D721Med (cell line): ENCODE measurements around the gene TNFSF13B.

ENCODE experiments used
- DNase-seq: peaks from one replicate; pipeline ENCODE4 v3.0.0; 2011; ENCODE audit warnings: low spot score; ENCODE audit not compliant: insufficient read length
- FAIRE-seq: peaks from 2 replicates; lab custom pipeline; 2011; peaks lifted over from hg19 to GRCh38; lab: Jason Lieb, UNC
- CTCF ChIP-seq: IDR thresholded peaks from 2 replicates; pipeline ENCODE4 v1.5.1; 2012; ENCODE audit warnings: mild to moderate bottlenecking, control low read depth; ENCODE audit not compliant: insufficient read depth; ENCODE audit errors: missing control alignments

The TNFSF13B gene

GRCh38 chr13:108342369-108343289, 73.1 kb downstream of the TNFSF13B start:
- TF ChIP-seq CTCF: peak; percentile 45
- no peak for DNase-seq
- no peak for FAIRE-seq

DNA sequence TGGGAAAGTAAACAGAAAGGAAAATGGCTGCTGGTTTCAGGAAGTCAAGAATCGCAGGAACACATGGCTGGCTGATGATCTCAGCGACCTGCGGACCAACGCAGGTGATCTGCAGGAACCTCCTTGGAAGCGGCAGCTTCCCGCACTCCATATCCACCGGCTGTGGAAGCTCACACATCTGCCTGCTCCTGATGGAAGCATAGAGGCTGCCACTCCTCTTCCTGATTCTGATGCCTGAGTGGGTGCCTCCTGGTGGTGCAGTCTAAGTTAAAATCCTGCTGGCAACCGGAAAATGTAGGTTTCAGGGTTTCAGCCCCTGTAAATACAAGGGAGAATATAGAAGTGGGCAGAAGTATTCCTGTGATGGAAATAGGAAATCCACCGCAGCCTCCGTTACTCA, 75.5 kb downstream of the TNFSF13B start:
- no peak for TF ChIP-seq CTCF
- FAIRE-seq: no peak
- DNase-seq: no peak

- no peak for TF ChIP-seq CTCF
- DNase-seq (no peak), FAIRE-seq (no peak)
These were observed 76.9 kb downstream of the TNFSF13B start for GRCh38 chr13:108346376-108346775.

DNA sequence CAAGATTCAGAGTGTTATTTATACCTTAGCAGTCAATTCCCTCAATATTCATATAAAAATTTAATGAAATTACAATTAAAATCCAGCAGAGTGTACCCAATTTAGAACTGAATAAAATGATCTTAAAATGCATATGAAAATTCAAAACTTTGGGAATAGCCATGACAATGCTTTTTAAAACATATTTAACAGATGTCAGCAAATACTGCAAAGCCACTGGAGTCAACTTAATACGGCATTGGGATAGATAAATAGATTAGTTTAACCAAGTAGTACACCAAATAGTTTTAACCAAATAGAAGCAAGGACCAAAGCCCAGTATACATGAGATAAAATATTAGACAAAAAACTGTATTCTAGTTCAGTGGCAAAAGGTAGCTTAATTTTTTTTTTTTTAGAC, 79.8 kb downstream of the TNFSF13B start:
- FAIRE-seq: no peak
- DNase-seq: no peak
- TF ChIP-seq CTCF: no peak

DNA sequence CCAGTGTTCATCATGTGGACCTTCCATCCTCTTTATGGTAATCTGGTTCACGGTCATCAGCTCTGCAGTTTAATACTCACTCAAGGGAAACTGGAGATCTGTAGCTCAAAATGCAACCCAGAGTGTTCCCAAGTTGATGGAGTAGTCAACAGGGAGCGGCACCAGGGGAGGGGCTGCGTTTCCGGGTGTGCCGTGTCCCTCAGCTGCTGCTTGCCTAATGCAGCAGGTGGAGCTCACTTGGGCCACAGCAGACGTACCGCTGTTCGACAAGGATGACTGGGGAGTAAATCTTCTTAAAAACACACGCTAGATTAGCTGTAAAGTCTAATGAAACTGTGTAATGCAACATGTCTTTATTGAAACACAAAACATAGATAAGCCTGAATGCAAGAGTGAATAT, 81.1 kb downstream of the TNFSF13B start:
- DNase-seq (no peak), FAIRE-seq (no peak)
- TF ChIP-seq CTCF: no peak

GRCh38 chr13:108352599-108352998, 83.1 kb downstream of the TNFSF13B start:
- DNase-seq (no peak), FAIRE-seq (no peak)
- TF ChIP-seq CTCF: no peak

- DNase-seq (no peak), FAIRE-seq (no peak)
- no peak for TF ChIP-seq CTCF
These were observed 87.7 kb downstream of the TNFSF13B start for GRCh38 chr13:108357228-108357627.
